Upper lobe of left lung (tissue), 6 donors: ENCODE results near the gene LILRB1. TPM values are rescaled to one million over a fixed set of nuclear protein-coding genes. Genes with fewer than 3 reads are reported as not detected.

Experiments
- ATAC-seq, 2 donors: fragments of 200-7000 bp; cut with Tn5 transposase; one replicate each; pipeline ENCODE4 v1.9.1; 2022; ENCODE audit warnings: mild to moderate bottlenecking in 2 of 2, moderate library complexity in 2 of 2; ENCODE audit not compliant: low FRiP score in 2 of 2
- DNase-seq, 2 donors: peaks; one replicate each; pipeline ENCODE4 v3.0.0-alpha.2; 2019 to 2020
- H3K27ac ChIP-seq, 4 donors: fragments of 200-600 bp; sonication (generic); one replicate each; pipeline ENCODE4 v1.5.1; 2016 to 2019
- H3K27me3 ChIP-seq, 4 donors: fragments of 200-600 bp; sonication (generic); one replicate each; pipeline ENCODE4 v1.5.1; 2017 to 2019
- H3K36me3 ChIP-seq, 4 donors: fragments of 200-600 bp; sonication (generic); one replicate each; pipeline ENCODE4 v1.5.1; 2016 to 2019
- H3K4me1 ChIP-seq, 4 donors: fragments of 200-600 bp; sonication (generic); one replicate each; pipeline ENCODE4 v1.5.1; 2018 to 2019
- H3K4me3 ChIP-seq, 4 donors: fragments of 200-600 bp; sonication (generic); one replicate each; pipeline ENCODE4 v1.5.1; 2017 to 2019; ENCODE audit warnings: mild to moderate bottlenecking in 2 of 4, moderate library complexity in 1 of 4
- H3K9me3 ChIP-seq, 4 donors: fragments of 200-600 bp; sonication (generic); one replicate each; pipeline ENCODE4 v1.5.1; 2018 to 2019
- EP300 ChIP-seq, 4 donors: sonication (generic); formaldehyde crosslinking; IDR thresholded peaks; one replicate each; pipeline ENCODE4 v1.5.1; 2017; ENCODE audit warnings: antibody characterized with exemption in 4 of 4, control low read depth in 2 of 4
- POLR2A ChIP-seq, 4 donors: fragments of 450-650 bp; IDR thresholded peaks; one replicate each; pipeline ENCODE4 v1.5.1; 2016 to 2017; ENCODE audit warnings: antibody characterized with exemption in 4 of 4, mild to moderate bottlenecking in 2 of 4
- POLR2AphosphoS5 ChIP-seq, 2 donors: sonication (generic); formaldehyde crosslinking; IDR thresholded peaks; one replicate each; pipeline ENCODE4 v1.5.1; 2017; ENCODE audit warnings: antibody characterized with exemption in 2 of 2
- WGBS, 2 donors: methylation state at CpG; one replicate each; pipeline ENCODE4 v1.1.5; 2017 to 2018; 5-methylcytosine and 5-hydroxymethylcytosine counted together
- total RNA-seq, 6 donors: library from RNA; depleted of rRNA in 4 of 6; stranded (reverse); fragments of >200 nt in 4 of 6; gene quantifications; one replicate each; pipeline versions ENCODE4 v1.1.0 to v1.2.1, GENCODE V29; 2016 to 2021
- TF ChIP-seq, protein P1 (sequence below), 6 experiments: fragments of 450-650 bp in 4 of 6; fragments of 200-600 bp in 2 of 6; sonication (generic) in 2 of 6; IDR thresholded peaks; one replicate each; pipeline ENCODE4 v1.5.1; 2016 to 2019; ENCODE audit warnings: antibody characterized with exemption in 6 of 6
- donor health status: DM: no; HTN: no; CAD: no; lungs with moderate emphysema.
- donor health status: DM: no; HTN: yes; CAD: no; lungs with severe emphysema.

LILRB1 gene
- total RNA-seq, 6 donors from 2014 or later: 4.0 to 47.1 (median 16.7) TPM

DNA sequence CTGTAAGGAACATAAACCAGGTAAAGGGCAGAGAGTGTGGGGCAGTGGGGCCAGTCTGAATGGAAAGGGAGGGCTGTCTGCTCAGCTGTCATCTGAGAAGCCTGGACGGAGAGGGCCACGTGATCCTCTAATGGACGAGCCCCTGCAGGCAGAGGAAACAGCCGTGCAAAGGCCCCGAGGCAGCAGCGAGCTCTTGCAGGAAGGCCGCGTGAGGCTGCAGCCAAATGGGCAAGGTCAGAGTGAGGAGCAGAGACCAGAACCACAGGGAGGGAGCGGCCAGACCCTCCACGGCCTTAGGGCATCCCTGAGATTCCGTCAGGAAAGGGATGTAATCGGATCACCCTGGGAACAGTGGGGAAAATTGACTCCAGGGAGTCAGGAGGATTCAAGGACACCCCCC, 36.9 kb downstream of the LILRB1 start:
- peaks cover 0 to 4% (median 0%) of the 10 kb centered on the region in 4 donors for H3K27me3 ChIP-seq
- TF ChIP-seq, protein P1, sequence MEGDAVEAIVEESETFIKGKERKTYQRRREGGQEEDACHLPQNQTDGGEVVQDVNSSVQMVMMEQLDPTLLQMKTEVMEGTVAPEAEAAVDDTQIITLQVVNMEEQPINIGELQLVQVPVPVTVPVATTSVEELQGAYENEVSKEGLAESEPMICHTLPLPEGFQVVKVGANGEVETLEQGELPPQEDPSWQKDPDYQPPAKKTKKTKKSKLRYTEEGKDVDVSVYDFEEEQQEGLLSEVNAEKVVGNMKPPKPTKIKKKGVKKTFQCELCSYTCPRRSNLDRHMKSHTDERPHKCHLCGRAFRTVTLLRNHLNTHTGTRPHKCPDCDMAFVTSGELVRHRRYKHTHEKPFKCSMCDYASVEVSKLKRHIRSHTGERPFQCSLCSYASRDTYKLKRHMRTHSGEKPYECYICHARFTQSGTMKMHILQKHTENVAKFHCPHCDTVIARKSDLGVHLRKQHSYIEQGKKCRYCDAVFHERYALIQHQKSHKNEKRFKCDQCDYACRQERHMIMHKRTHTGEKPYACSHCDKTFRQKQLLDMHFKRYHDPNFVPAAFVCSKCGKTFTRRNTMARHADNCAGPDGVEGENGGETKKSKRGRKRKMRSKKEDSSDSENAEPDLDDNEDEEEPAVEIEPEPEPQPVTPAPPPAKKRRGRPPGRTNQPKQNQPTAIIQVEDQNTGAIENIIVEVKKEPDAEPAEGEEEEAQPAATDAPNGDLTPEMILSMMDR (IDR thresholded peaks at IDR 0.05): no peak
- TF ChIP-seq POLR2AphosphoS5 (IDR thresholded peaks at IDR 0.05): no peak
- no peak for TF ChIP-seq EP300 (IDR thresholded peaks at IDR 0.05)
- TF ChIP-seq POLR2A (IDR thresholded peaks at IDR 0.05): no peak
- H3K4me3 ChIP-seq: no peak overlapping the region
- H3K27ac ChIP-seq: no peak overlapping the region
- ATAC-seq (no peak), DNase-seq (no peak)
- H3K36me3 ChIP-seq: no peaks in the 10 kb centered on the region
- 83 to 84% methylated on average over 12 of the region's 12 CpGs for WGBS, 2 donors
- H3K9me3 ChIP-seq: no peaks in the 10 kb centered on the region
- H3K4me1 ChIP-seq: peaks cover 0 to 4% (median 0%) of the 10 kb centered on the region in 4 donors

DNA sequence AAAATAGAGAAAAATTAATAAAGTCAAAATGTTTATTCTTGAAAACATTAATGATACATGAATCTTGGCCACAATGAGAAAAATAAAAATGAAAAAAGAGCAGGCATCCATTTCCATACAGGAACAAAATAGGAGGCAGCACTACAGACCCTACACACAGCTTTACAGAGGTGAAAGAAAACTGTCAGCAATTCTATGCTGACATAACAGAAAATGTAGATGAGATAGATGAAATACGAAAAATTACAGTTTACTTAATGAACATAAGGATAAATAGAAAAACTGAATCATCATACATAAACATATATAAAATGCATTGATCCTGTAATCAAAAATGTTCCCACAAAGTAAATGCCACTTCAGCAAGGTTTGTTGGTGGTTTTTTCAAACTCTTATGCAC, 38.1 kb downstream of the LILRB1 start:
- Histone ChIP-seq H3K36me3 (no peaks in the 10 kb centered on the region), H3K27me3 (peaks cover 0 to 4% (median 0%) of the 10 kb centered on the region in 4 donors), H3K27ac (no peak overlapping the region), H3K4me3 (no peak overlapping the region), H3K4me1 (peaks cover 0 to 4% (median 0%) of the 10 kb centered on the region in 4 donors), H3K9me3 (no peaks in the 10 kb centered on the region)
- ATAC-seq: no peak
- 65 to 70% methylated on average over 1 of the region's 1 CpG for WGBS, 2 donors
- DNase-seq: no peak
- TF ChIP-seq, protein P1 (IDR thresholded peaks at IDR 0.05): no peak
- TF ChIP-seq POLR2AphosphoS5 (IDR thresholded peaks at IDR 0.05) (no peak), EP300 (IDR thresholded peaks at IDR 0.05) (no peak), POLR2A (IDR thresholded peaks at IDR 0.05) (no peak)

DNA sequence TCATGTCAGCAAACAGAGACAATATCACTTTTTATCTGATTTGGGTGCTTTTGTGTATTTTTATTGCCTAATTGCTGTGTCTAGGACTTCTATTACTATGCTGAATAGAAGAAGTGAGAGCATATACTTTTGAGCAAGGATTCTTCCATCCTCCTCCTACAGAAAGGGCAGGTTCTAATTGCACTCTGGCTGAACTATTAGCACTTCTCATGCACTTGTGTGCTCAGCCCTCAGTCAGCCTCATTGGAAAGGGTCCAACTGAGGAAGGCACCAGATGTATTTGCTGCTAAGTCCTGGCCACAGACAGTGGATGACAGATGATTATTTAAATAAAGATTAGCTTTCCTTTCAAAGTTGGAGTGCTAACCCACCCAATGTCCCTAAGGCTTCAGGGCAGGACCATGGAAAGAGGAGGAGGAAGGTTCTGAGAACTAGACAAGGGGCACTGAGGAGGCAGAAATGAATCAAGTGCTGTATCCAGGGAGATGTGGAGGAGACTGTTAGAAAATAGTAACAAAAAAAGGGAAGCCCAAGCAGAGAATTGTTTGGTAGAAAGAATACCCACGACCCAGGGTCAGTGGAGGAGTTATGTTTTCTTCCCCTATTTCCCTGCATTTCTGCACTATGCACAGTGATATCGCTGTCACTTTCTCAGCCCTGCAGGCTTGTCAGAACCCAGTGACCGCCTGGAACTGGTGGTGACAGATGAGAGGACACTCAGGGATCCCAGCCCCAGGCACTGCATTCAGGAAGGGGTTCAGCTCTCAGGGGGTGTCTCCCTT, 40.5 kb downstream of the LILRB1 start:
- peaks cover 0 to 4% (median 0%) of the 10 kb centered on the region in 4 donors for H3K4me1 ChIP-seq
- no peaks in the 10 kb centered on the region for H3K27me3 ChIP-seq
- 32 to 44% methylated on average over 3 of the region's 3 CpGs for WGBS, 2 donors
- DNase-seq: no peak
- ATAC-seq: peak; percentile 15 to 62
- H3K36me3 ChIP-seq: no peaks in the 10 kb centered on the region
- H3K4me3 ChIP-seq: no peak overlapping the region
- no peak overlapping the region for H3K27ac ChIP-seq
- TF ChIP-seq, protein P1 (IDR thresholded peaks at IDR 0.05): no peak
- TF ChIP-seq EP300 (IDR thresholded peaks at IDR 0.05): no peak
- no peak for TF ChIP-seq POLR2A (IDR thresholded peaks at IDR 0.05)
- no peak for TF ChIP-seq POLR2AphosphoS5 (IDR thresholded peaks at IDR 0.05)
- H3K9me3 ChIP-seq: no peaks in the 10 kb centered on the region

DNA sequence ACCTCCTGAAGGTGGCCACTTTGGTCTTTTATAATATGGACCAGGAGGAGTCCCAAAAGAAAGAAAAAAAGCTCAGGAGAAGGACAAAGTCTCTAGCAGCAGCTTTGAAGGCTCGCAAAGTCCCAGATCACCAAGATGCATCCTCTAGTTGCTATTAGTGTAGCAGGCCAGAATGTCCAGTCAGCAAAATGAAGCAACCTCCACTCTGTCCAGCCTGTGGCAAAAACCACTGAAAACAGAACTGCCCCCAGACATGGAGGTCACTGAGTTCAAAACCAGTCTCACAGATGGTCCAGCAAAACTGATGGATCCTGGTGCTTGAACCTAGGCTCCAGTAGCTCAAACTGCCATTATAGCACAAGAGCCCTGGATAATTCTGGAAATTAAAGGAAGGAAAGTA, 42.9 kb downstream of the LILRB1 start:
- DNase-seq (no peak), ATAC-seq (peak in 1 of 2 donors; percentile 63)
- Histone ChIP-seq H3K4me1 (peaks cover 0 to 4% (median 0%) of the 10 kb centered on the region in 4 donors), H3K27me3 (no peaks in the 10 kb centered on the region), H3K27ac (no peak overlapping the region), H3K4me3 (no peak overlapping the region), H3K36me3 (no peaks in the 10 kb centered on the region), H3K9me3 (no peaks in the 10 kb centered on the region)
- WGBS, 2 donors: 81 to 87% methylated on average over 1 of the region's 1 CpG
- TF ChIP-seq EP300 (IDR thresholded peaks at IDR 0.05): no peak
- TF ChIP-seq, protein P1 (IDR thresholded peaks at IDR 0.05): no peak
- no peak for TF ChIP-seq POLR2A (IDR thresholded peaks at IDR 0.05)
- TF ChIP-seq POLR2AphosphoS5 (IDR thresholded peaks at IDR 0.05): no peak
